ENCODE results near the gene DDX19B.

DNA sequence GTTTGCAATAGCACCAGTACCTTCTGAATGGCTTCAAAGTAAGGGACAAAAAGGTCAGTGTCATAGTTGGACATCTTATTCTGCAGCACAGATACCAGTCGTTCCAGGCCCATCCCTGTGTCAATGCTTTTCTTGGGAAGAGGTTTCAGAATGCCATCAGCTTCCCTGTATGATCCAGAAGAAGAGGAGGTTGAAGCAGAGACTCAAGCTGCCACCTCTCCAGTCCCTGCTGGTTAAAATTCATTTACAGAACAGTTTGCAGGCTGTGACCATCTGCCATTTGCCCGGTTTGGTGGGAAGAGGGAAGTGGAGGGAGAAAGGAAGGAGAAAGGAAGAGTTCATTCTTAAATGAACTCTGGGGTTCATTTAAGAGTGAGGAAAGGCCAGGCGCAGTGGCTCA lies 28.8 kb upstream of the DDX19B start:
- no peak for TF ChIP-seq EZH2 (IDR thresholded peaks at IDR 0.05; ENCODE audit: borderline replicate concordance, low read depth, low read length, severe bottlenecking)
- TF ChIP-seq, protein P1, sequence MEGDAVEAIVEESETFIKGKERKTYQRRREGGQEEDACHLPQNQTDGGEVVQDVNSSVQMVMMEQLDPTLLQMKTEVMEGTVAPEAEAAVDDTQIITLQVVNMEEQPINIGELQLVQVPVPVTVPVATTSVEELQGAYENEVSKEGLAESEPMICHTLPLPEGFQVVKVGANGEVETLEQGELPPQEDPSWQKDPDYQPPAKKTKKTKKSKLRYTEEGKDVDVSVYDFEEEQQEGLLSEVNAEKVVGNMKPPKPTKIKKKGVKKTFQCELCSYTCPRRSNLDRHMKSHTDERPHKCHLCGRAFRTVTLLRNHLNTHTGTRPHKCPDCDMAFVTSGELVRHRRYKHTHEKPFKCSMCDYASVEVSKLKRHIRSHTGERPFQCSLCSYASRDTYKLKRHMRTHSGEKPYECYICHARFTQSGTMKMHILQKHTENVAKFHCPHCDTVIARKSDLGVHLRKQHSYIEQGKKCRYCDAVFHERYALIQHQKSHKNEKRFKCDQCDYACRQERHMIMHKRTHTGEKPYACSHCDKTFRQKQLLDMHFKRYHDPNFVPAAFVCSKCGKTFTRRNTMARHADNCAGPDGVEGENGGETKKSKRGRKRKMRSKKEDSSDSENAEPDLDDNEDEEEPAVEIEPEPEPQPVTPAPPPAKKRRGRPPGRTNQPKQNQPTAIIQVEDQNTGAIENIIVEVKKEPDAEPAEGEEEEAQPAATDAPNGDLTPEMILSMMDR (IDR thresholded peaks at IDR 0.05; ENCODE audit: borderline replicate concordance, extremely low read depth, low read length, poor library complexity, severe bottlenecking), result no peak

Data from DND-41 (cell line).